HEK293T (cell line): Measurements from ENCODE around the gene GALNT8.

Source experiments
- CTCF ChIA-PET: fragments of 350-600 bp; formaldehyde crosslinking; extraction: SDS; loops from one replicate; lab custom pipeline; 2021; ENCODE audit warnings: antibody characterized with exemption, inconsistent platforms; lab: Yijun Ruan, JAX
- POLR2A ChIA-PET: fragments of 350-600 bp; formaldehyde crosslinking; extraction: SDS; loops from one replicate; lab custom pipeline; 2020; ENCODE audit warnings: antibody characterized with exemption, inconsistent platforms; lab: Yijun Ruan, JAX
- DNase-seq: peaks from one replicate; pipeline ENCODE4 v3.0.0; 2012; ENCODE audit warnings: mixed read lengths; ENCODE audit errors: extremely low spot score
- ARNT ChIP-seq: fragments of 450-650 bp; IDR thresholded peaks from 2 replicates; pipeline ENCODE4 v1.6.1; 2017; ENCODE audit warnings: mild to moderate bottlenecking
- BHLHE40 ChIP-seq: fragments of 450-650 bp; IDR thresholded peaks from 2 replicates; pipeline ENCODE4 v1.6.1; 2016; ENCODE audit warnings: mild to moderate bottlenecking, moderate library complexity, borderline replicate concordance
- CTBP1 ChIP-seq: fragments of 450-650 bp; IDR thresholded peaks from 2 replicates; pipeline ENCODE4 v1.6.1; 2016; ENCODE audit warnings: borderline replicate concordance
- ELF4 ChIP-seq: fragments of 450-650 bp; IDR thresholded peaks from 2 replicates; pipeline ENCODE4 v1.6.1; 2017; ENCODE audit warnings: antibody characterized with exemption
- FOXA1 ChIP-seq: fragments of 450-650 bp; IDR thresholded peaks from 2 replicates; pipeline ENCODE4 v1.6.1; 2016; ENCODE audit warnings: mild to moderate bottlenecking
- FOXK2 ChIP-seq: fragments of 450-650 bp; IDR thresholded peaks from 2 replicates; pipeline ENCODE4 v1.6.1; 2016; ENCODE audit warnings: mild to moderate bottlenecking
- FOXM1 ChIP-seq: fragments of 450-650 bp; IDR thresholded peaks from 2 replicates; pipeline ENCODE4 v1.6.1; 2017; ENCODE audit warnings: mild to moderate bottlenecking, borderline replicate concordance
- HDGF ChIP-seq: fragments of 450-650 bp; IDR thresholded peaks from 2 replicates; pipeline ENCODE4 v1.6.1; 2017; ENCODE audit warnings: antibody characterized with exemption, borderline replicate concordance
- L3MBTL2 ChIP-seq: fragments of 450-650 bp; conservative IDR thresholded peaks from 2 replicates; pipeline ENCODE4 v1.6.1; 2016; ENCODE audit warnings: mild to moderate bottlenecking
- LEF1 ChIP-seq: fragments of 450-650 bp; IDR thresholded peaks from 2 replicates; pipeline ENCODE4 v1.6.1; 2017; ENCODE audit warnings: mild to moderate bottlenecking, borderline replicate concordance
- NFRKB ChIP-seq: fragments of 450-650 bp; IDR thresholded peaks from 2 replicates; pipeline ENCODE4 v1.6.1; 2016; ENCODE audit warnings: mild to moderate bottlenecking, moderate library complexity
- SP1 ChIP-seq: fragments of 450-650 bp; IDR thresholded peaks from 2 replicates; pipeline ENCODE4 v1.6.1; 2017
- SUZ12 ChIP-seq: fragments of 450-650 bp; IDR thresholded peaks from 2 replicates; pipeline ENCODE4 v1.6.1; 2016; ENCODE audit warnings: mild to moderate bottlenecking
- TARDBP ChIP-seq: fragments of 450-650 bp; IDR thresholded peaks from 2 replicates; pipeline ENCODE4 v1.6.1; 2016
- ZNF384 ChIP-seq: fragments of 450-650 bp; IDR thresholded peaks from 2 replicates; pipeline ENCODE4 v1.6.1; 2016
- TF ChIP-seq, protein P1 (sequence below): fragments of 450-650 bp; IDR thresholded peaks from 2 replicates; pipeline ENCODE4 v1.6.1; 2016

Gene GALNT8

DNA sequence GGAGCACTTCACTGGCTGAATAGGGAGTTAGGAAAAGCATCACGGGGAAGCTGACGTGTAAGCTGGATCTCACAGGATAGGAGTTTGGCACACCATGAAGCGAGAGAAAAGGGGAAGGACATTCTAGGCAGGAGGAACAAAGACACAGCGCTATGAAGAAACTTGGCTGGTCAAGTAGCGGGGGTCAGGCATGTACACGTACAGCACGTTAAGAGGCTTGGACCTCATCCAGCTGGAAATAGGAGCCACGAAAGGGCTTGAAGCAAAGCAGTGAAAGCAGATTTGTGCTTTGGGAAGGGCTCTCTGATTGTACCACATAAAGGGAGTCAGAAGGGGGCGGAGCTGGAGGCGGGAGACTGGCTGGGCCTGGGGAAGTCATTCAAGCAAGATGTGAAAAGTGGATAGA lies 19.6 kb upstream of the GALNT8 start:
- DNase-seq: no peak
- CTCF ChIA-PET: no interaction called here
- POLR2A ChIA-PET: no interaction called here
- TF ChIP-seq L3MBTL2 (no peak), CTBP1 (no peak), FOXA1 (no peak), ARNT (no peak), TARDBP (no peak), SUZ12 (no peak), BHLHE40 (no peak), LEF1 (no peak), HDGF (no peak), ZNF384 (no peak), ELF4 (no peak), SP1 (no peak), NFRKB (no peak), FOXM1 (no peak), FOXK2 (no peak)
- TF ChIP-seq, protein P1, sequence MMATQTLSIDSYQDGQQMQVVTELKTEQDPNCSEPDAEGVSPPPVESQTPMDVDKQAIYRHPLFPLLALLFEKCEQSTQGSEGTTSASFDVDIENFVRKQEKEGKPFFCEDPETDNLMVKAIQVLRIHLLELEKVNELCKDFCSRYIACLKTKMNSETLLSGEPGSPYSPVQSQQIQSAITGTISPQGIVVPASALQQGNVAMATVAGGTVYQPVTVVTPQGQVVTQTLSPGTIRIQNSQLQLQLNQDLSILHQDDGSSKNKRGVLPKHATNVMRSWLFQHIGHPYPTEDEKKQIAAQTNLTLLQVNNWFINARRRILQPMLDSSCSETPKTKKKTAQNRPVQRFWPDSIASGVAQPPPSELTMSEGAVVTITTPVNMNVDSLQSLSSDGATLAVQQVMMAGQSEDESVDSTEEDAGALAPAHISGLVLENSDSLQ: no peak

DNA sequence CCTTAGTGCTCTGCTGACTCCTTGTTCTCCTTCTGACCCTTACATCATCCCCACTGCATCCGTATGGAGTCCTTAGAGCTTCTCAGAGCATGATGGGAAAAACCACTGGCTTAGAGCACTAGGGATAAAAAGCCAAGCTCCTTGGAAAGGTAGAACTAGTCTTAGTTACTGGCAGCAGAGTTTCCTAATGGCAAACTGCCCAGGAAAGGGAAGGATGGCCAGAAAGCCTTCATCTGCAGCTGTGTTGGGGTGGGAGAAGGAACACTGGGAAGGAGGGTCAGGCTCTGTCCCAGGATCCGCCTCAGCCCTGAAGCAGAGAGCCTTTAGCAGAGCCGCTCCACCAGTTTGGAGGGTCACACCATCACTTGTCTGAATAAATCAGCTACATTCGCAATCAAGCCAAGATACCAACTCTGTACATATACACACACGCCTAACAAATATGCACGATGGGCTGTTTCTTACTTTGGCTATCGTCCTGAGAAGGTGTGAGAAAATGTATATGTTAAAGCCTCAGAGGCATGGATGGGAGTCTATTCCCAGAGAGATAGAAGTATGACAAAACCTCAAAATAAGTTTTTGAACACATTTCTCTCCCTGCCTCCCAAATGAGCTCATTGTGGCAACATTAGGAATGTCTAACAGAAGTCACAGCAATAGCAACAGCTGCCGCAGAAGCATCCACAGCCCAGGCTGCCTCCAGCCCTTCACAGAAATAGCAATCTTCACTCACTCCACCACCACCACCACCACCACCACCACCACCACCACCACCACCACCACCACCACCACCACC lies 18.6 kb upstream of the GALNT8 start:
- POLR2A ChIA-PET: interaction anchor here (1.1 kb wide), 1 partner anchor 53 kb away, joined by 3 read pairs; the partner anchor contains the start of genes AKAP3 and NDUFA9
- CTCF ChIA-PET: no interaction called here
- no peak for DNase-seq
- TF ChIP-seq FOXM1 (no peak), FOXA1 (no peak), ARNT (no peak), BHLHE40 (no peak)

DNA sequence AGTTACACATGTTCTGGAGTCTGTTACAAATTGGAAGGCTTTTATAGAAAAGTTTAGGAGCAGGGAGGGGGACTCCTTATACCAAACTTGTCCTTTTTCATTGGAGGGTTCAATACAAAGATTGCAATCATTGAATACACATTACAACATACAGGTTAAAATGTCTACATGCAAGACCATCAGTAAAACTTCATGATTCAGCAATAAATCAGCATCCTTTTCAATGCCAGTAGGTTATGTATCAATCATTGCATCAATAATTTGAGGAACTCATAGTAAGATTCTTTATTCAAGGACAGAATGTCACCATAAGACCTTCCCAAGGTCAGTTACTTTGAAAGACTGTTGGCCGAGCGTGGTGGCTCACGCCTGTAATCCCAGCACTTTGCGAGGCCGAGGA lies 16.5 kb upstream of the GALNT8 start:
- DNase-seq: no peak
- ChIA-PET POLR2A (no interaction called here), CTCF (no interaction called here)
- TF ChIP-seq FOXA1 (no peak), FOXK2 (no peak), NFRKB (no peak), ARNT (no peak), TARDBP (no peak), FOXM1 (no peak), ELF4 (no peak), SP1 (no peak), LEF1 (no peak), HDGF (no peak), L3MBTL2 (no peak), SUZ12 (no peak), ZNF384 (no peak), CTBP1 (no peak), BHLHE40 (no peak)
- TF ChIP-seq, protein P1: no peak

DNA sequence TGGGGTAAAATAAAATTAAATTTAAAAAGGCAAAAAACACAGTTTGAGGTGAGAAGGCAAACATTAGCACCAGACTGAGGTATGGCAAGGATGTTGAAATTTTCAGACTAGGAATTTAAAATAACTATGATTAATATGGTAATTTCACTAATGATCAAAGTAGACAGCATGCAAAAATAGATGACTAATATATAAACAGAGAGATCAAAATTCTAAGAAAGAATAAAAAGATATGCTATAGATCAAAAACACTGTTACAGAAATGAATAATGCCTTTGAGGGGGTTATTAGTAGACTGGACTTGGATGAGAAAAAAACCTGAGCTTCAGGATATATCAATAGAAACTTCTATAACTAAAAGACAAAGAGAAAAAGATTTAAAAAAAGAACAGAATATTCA lies 14.4 kb upstream of the GALNT8 start:
- DNase-seq: no peak
- TF ChIP-seq NFRKB (no peak), ARNT (no peak), FOXM1 (no peak), ELF4 (no peak), ZNF384 (no peak), SUZ12 (no peak), HDGF (no peak), L3MBTL2 (no peak), FOXA1 (no peak), BHLHE40 (no peak), FOXK2 (no peak), TARDBP (no peak), LEF1 (no peak), SP1 (no peak)
- TF ChIP-seq, protein P1: no peak
- ChIA-PET CTCF (interaction anchor here (1.2 kb wide), 1 partner anchor 14 kb away, joined by 6 read pairs; no protein-coding TSS in a partner anchor), POLR2A (no interaction called here)

DNA sequence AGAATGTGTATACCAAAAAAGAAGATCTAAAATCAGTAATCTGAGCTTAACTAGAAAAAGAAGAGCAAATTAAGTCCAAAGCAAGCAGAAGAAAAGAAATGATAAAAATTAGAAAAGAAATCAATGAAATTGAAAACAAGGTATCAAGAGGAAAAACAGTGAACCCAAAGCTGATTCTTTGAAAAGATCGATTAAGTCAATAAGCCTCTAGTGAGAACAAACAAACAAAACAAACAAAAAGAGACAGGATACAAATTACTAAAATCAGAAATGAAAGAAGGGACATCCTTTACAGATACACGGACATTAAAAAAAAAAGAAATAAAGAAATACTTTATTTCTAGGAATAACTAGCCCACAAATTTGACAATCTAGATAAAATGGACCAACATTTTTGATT lies 12.9 kb upstream of the GALNT8 start:
- no peak for TF ChIP-seq BHLHE40
- TF ChIP-seq HDGF: no peak
- no peak for TF ChIP-seq SUZ12
- TF ChIP-seq SP1: no peak
- no peak for TF ChIP-seq TARDBP
- no peak for TF ChIP-seq LEF1
- TF ChIP-seq ARNT: no peak
- no peak for TF ChIP-seq NFRKB
- no peak for TF ChIP-seq ELF4
- TF ChIP-seq L3MBTL2: no peak
- no peak for TF ChIP-seq CTBP1
- no peak for TF ChIP-seq FOXM1
- TF ChIP-seq ZNF384: no peak
- no peak for TF ChIP-seq FOXA1
- no peak for DNase-seq
- CTCF ChIA-PET: no interaction called here
- POLR2A ChIA-PET: no interaction called here

DNA sequence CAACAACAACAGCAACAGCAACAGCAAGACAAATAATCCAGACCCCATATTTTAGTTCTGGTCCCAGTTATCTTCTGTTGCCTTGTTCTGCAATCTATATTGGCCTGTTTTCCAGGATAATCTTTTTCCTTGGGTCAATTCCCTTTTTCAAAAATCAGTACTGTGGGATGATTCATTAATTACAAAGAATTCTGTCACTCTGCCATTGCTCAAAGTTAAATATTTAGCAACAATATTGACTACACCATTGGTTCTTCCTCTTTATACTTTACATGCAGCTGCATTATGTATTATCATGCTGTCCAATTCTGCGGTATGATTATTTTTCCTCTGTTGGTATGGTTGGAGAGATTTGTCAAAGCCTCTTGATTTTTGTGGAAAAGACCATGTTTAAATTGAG lies 10.1 kb upstream of the GALNT8 start:
- ChIA-PET CTCF (no interaction called here), POLR2A (no interaction called here)
- TF ChIP-seq FOXM1 (no peak), CTBP1 (no peak)
- no peak for DNase-seq
